NT2/D1 (cell line): ENCODE measurements around the gene C2orf78.

Experiments used
- DNase-seq: peaks from one replicate; pipeline ENCODE4 v3.0.0-alpha.2; 2011; ENCODE audit warnings: low read depth, low spot score
- H3K27me3 ChIP-seq: 2 replicates; pipeline ENCODE4 v1.6.0; 2011; ENCODE audit warnings: mild to moderate bottlenecking; ENCODE audit not compliant: insufficient read length, insufficient read depth
- H3K36me3 ChIP-seq: 2 replicates; pipeline ENCODE4 v1.6.1; 2011; ENCODE audit warnings: mild to moderate bottlenecking, low read length, mixed read lengths; ENCODE audit not compliant: insufficient read depth, insufficient read length
- H3K4me1 ChIP-seq: 2 replicates; pipeline ENCODE4 v1.5.1; 2011; ENCODE audit not compliant: insufficient read depth, insufficient read length
- H3K4me3 ChIP-seq: 2 replicates; pipeline ENCODE4 v1.5.1; 2011; ENCODE audit warnings: low read depth; ENCODE audit not compliant: insufficient read length
- H3K9ac ChIP-seq: 2 replicates; pipeline ENCODE4 v1.6.0; 2011; ENCODE audit warnings: low read depth; ENCODE audit not compliant: insufficient read length
- H3K9me3 ChIP-seq: 2 replicates; pipeline ENCODE4 v1.5.1; 2011; ENCODE audit warnings: mild to moderate bottlenecking, low read length; ENCODE audit not compliant: insufficient read depth
- SUZ12 ChIP-seq: IDR thresholded peaks from 2 replicates; pipeline ENCODE4 v1.6.1; 2011; ENCODE audit not compliant: insufficient read length, insufficient read depth; ENCODE audit errors: extremely low read depth
- YY1 ChIP-seq: IDR thresholded peaks from 2 replicates; pipeline ENCODE4 v1.6.1; 2011; ENCODE audit not compliant: insufficient read length, insufficient read depth
- ZNF274 ChIP-seq: IDR thresholded peaks from 2 replicates; pipeline ENCODE4 v1.6.1; 2011; ENCODE audit warnings: mild to moderate bottlenecking, low read depth, low read length

The C2orf78 gene

GRCh38 chr2:73812635-73813034 lies 28.7 kb downstream of the C2orf78 start:
- TF ChIP-seq ZNF274 (no peak), SUZ12 (no peak), YY1 (no peak)
- H3K9ac ChIP-seq: no peak overlapping the region
- no peaks in the 10 kb centered on the region for H3K9me3 ChIP-seq
- no peaks in the 10 kb centered on the region for H3K4me1 ChIP-seq
- no peaks in the 10 kb centered on the region for H3K36me3 ChIP-seq
- no peak overlapping the region for H3K4me3 ChIP-seq
- no peaks in the 10 kb centered on the region for H3K27me3 ChIP-seq
- DNase-seq: no peak

- Histone ChIP-seq H3K4me3 (no peak overlapping the region), H3K27me3 (no peaks in the 10 kb centered on the region), H3K9me3 (no peaks in the 10 kb centered on the region), H3K9ac (no peak overlapping the region), H3K4me1 (no peaks in the 10 kb centered on the region), H3K36me3 (no peaks in the 10 kb centered on the region)
- no peak for DNase-seq
- no peak for TF ChIP-seq ZNF274
- TF ChIP-seq YY1: no peak
These were observed 34.3 kb downstream of the C2orf78 start for GRCh38 chr2:73818296-73818695.

- H3K27me3 ChIP-seq: no peaks in the 10 kb centered on the region
- DNase-seq: no peak
These were observed 37.2 kb downstream of the C2orf78 start for GRCh38 chr2:73821227-73821626.

GRCh38 chr2:73821669-73822068 lies 37.7 kb downstream of the C2orf78 start:
- no peaks in the 10 kb centered on the region for H3K4me1 ChIP-seq
- H3K4me3 ChIP-seq: no peak overlapping the region
- H3K27me3 ChIP-seq: no peaks in the 10 kb centered on the region
- H3K36me3 ChIP-seq: no peaks in the 10 kb centered on the region
- TF ChIP-seq ZNF274 (no peak), SUZ12 (no peak), YY1 (no peak)
- no peak overlapping the region for H3K9ac ChIP-seq
- DNase-seq: no peak
- H3K9me3 ChIP-seq: no peaks in the 10 kb centered on the region

More at GRCh38 chr2:73821227-73821626, 37.2 kb downstream of the C2orf78 start:
- no peak overlapping the region for H3K4me3 ChIP-seq
- H3K4me1 ChIP-seq: no peaks in the 10 kb centered on the region
- TF ChIP-seq YY1 (no peak), ZNF274 (no peak), SUZ12 (no peak)
- no peaks in the 10 kb centered on the region for H3K9me3 ChIP-seq
- no peak overlapping the region for H3K9ac ChIP-seq
- H3K36me3 ChIP-seq: no peaks in the 10 kb centered on the region

- Histone ChIP-seq H3K9ac (no peak overlapping the region), H3K4me3 (no peak overlapping the region), H3K36me3 (no peaks in the 10 kb centered on the region), H3K9me3 (no peaks in the 10 kb centered on the region), H3K4me1 (no peaks in the 10 kb centered on the region), H3K27me3 (no peaks in the 10 kb centered on the region)
- DNase-seq: no peak
- TF ChIP-seq SUZ12: no peak
- no peak for TF ChIP-seq ZNF274
- TF ChIP-seq YY1: no peak
These were observed 38.3 kb downstream of the C2orf78 start for GRCh38 chr2:73822276-73822675.

GRCh38 chr2:73822991-73823390 lies 39.0 kb downstream of the C2orf78 start:
- H3K9ac ChIP-seq: no peak overlapping the region
- H3K4me3 ChIP-seq: no peak overlapping the region
- H3K36me3 ChIP-seq: no peaks in the 10 kb centered on the region
- H3K27me3 ChIP-seq: no peaks in the 10 kb centered on the region
- no peaks in the 10 kb centered on the region for H3K9me3 ChIP-seq
- H3K4me1 ChIP-seq: no peaks in the 10 kb centered on the region
- no peak for DNase-seq
- TF ChIP-seq YY1: no peak
- TF ChIP-seq ZNF274: no peak
- no peak for TF ChIP-seq SUZ12

- Histone ChIP-seq H3K9ac (no peak overlapping the region), H3K27me3 (no peaks in the 10 kb centered on the region), H3K4me1 (no peaks in the 10 kb centered on the region), H3K4me3 (no peak overlapping the region), H3K9me3 (no peaks in the 10 kb centered on the region), H3K36me3 (no peaks in the 10 kb centered on the region)
- no peak for TF ChIP-seq ZNF274
- no peak for TF ChIP-seq YY1
- TF ChIP-seq SUZ12: no peak
- no peak for DNase-seq
These were observed 39.4 kb downstream of the C2orf78 start for GRCh38 chr2:73823416-73823815.

GRCh38 chr2:73823916-73824523 lies 40.0 kb downstream of the C2orf78 start:
- DNase-seq: peak; percentile 63
- no peak overlapping the region for H3K4me3 ChIP-seq
- no peaks in the 10 kb centered on the region for H3K36me3 ChIP-seq
- H3K27me3 ChIP-seq: no peaks in the 10 kb centered on the region
- TF ChIP-seq YY1: no peak
- TF ChIP-seq ZNF274: no peak
- no peak for TF ChIP-seq SUZ12
- H3K4me1 ChIP-seq: no peaks in the 10 kb centered on the region
- no peak overlapping the region for H3K9ac ChIP-seq
- no peaks in the 10 kb centered on the region for H3K9me3 ChIP-seq
